ENCODE measurements around the gene MYH6. TPM values are rescaled to one million over a fixed set of nuclear protein-coding genes. Genes with fewer than 3 reads are reported as not detected.
A peak's percentile ranks its signal among the peaks of the same experiment; 100 is the strongest.

MYH6 gene
- total and polyA plus RNA-seq, 2 of the 13 experiments (the other 11 are each of a cell fraction or from before 2014, with no cell fraction given) = 0.01 TPM; not detected in 1

- no peak for TF ChIP-seq ZBTB40 (IDR thresholded peaks at IDR 0.05)
- 0 out of 2 replicates have a peak, but pooled peaks have one; percentile 58 for TF ChIP-seq ZBTB40 (CRISPR knock-in tag; IDR thresholded peaks at IDR 0.05)
- 0 out of 2 replicates have a peak, but pooled peaks have one; percentile 17 for TF ChIP-seq ZNF512B (CRISPR knock-in tag; IDR thresholded peaks at IDR 0.05; ENCODE audit: borderline replicate concordance)
- peak; percentile 11; the same call in 1 of the 2 replicates for TF ChIP-seq ZNF891 (CRISPR knock-in tag; IDR thresholded peaks at IDR 0.05)
- 0 out of 2 replicates have a peak, but pooled peaks have one; percentile 37 for TF ChIP-seq FOXO4 (CRISPR knock-in tag; conservative IDR thresholded peaks at IDR 0.05)
- 0 out of 2 replicates have a peak, but pooled peaks have one; percentile 7 for TF ChIP-seq ZNF230 (CRISPR knock-in tag; IDR thresholded peaks at IDR 0.05)
- TF ChIP-seq PHF21A (CRISPR knock-in tag; IDR thresholded peaks at IDR 0.05) = 0 out of 2 replicates have a peak, but pooled peaks have one; percentile 14
- TF ChIP-seq ZNF883 (CRISPR knock-in tag; IDR thresholded peaks at IDR 0.05; ENCODE audit: not compliant biosample characterization) = peak; percentile 32
- 0 out of 2 replicates have a peak, but pooled peaks have one; percentile 18 for TF ChIP-seq ZNF704 (CRISPR knock-in tag; IDR thresholded peaks at IDR 0.05; ENCODE audit: borderline replicate concordance)
- TF ChIP-seq RBM22 (optimal IDR thresholded peaks at IDR 0.05; ENCODE audit: low read length) = no peak
- 0 out of 2 replicates have a peak, but pooled peaks have one; percentile 9 for TF ChIP-seq ZNF547 (CRISPR knock-in tag; IDR thresholded peaks at IDR 0.05)
- 0 out of 2 replicates have a peak, but pooled peaks have one; percentile 15 for TF ChIP-seq ZNF263 (CRISPR knock-in tag; IDR thresholded peaks at IDR 0.05)
These were observed 28.5 kb upstream of the MYH6 start (continued) for GRCh38 chr14:23436327-23437132.
